Measurements from ENCODE around the gene NBPF4.
A peak's percentile ranks its signal among the peaks of the same experiment; 100 is the strongest.
"Not testable (repeated sequence)": the region's sequence is repeated elsewhere in the genome, so short reads cannot be mapped to it uniquely, and the experiment has no call there.

NBPF4 gene

DNA sequence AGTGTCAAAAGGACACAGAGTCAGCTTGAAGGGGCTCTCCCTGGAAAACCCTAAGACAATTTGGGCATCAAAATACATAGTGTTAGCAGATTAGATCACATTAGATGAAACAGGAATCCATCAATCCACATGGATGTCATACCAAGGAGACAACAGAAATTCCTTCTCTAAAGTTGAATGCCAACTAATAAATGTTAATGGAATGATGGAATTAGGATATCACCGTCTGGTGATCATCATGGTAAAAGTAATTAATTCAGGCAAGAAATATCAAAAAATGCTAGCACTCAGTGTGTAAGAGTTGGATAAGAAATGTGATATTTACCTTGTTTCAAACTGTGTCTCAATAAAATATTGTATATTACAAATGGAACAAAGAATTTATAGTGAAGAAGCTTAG, 32.9 kb downstream of the NBPF4 start:
- DNase-seq = no peak

DNA sequence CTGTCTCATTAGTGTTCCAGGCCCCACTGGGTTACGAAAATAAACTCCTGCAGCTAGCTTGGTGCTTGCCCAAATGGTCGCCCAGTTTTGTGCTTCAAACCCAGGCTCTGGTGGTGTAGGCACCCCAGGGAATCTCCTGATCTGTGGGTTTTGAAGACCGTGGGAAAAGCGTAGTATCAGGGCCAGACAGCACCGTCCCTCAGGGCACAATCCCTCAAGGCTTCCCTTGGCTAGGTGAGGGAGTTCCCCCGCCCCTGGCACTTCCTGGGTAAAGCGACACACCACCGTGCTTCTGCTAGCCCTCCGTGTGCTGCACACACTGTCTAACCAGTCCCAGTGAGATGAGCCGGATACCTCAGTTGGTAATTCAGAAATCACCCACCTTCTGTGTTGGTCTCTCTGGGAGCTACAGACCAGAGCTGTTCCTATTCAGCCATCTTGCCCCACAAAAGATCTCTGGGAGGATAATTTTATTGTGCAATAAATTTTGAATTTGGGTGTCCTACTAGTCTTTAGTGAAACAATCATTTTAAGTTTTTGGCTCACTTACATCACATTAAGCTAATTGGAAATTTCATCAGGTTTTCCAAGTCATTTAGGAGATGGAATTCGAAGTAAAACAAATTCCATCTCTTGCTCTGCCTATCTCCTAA, 34.3 kb downstream of the NBPF4 start:
- no peak for DNase-seq

GRCh38 chr1:108208724-108209446, 35.0 kb downstream of the NBPF4 start:
- no peak for DNase-seq

- DNase-seq = not testable (repeated sequence)
Observed at GRCh38 chr1:108203582-108203981, 40.3 kb downstream of the NBPF4 start.

- DNase-seq = no peak
Observed at GRCh38 chr1:108201687-108202086, 42.2 kb downstream of the NBPF4 start.

DNA sequence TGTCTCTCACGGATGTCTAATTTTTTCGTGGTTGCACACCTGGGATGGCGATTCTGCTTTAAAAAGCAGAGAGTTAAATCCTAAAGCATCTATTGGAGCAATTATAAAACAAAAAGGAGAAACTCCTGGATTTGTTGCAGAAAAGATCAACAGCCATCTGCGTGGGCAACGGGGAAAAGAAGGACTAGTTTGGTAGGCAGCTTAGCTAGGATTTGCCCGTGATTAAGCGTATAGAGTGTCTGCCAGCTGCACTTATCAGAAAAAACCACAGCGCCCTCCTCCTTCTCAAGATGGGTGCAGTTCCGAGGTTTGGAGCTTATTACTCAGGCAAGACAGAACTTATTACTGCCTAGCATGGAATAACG, 43.2 kb downstream of the NBPF4 start:
- DNase-seq = peak; percentile 22

GRCh38 chr1:108199781-108200686, 43.8 kb downstream of the NBPF4 start, which contains the start of gene SLC25A24:
Gene SLC25A24 (minus strand): TSS chr1:108200343. CDS start chr1:108200138, 205 bp downstream.
- DNase-seq = no peak

DNA sequence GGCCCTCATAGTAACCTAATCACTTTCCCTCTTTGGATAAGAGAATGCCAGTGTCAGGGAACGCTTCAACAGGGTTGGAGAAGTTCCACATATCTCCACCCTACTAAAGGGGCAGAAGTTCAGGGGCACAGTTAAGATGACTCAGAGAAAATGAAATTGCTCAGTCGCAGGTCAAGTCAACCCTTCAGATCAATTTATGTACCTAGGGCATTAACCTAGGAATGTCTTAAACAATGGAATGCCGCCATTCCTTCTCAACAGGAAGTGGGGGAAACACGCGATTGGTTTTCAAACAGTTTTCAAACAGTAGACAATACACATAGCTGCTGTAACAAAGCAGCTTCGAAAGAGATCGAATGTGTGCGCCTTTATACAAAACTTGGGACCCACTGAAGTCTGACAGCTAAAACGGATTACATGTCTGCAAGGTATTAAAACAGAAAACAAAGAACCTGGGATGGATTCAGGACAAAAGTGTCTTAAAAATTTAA, 44.6 kb downstream of the NBPF4 start:
- no peak for DNase-seq

- DNase-seq = no peak
Observed at GRCh38 chr1:108194051-108194450, 49.8 kb downstream of the NBPF4 start.

GRCh38 chr1:108193333-108193732, 50.5 kb downstream of the NBPF4 start:
- no peak for DNase-seq

- DNase-seq = no peak
Observed at GRCh38 chr1:108192581-108192980, 51.3 kb downstream of the NBPF4 start.

GRCh38 chr1:108190686-108191416, 53.0 kb downstream of the NBPF4 start:
- peak; percentile 10 for DNase-seq

DNA sequence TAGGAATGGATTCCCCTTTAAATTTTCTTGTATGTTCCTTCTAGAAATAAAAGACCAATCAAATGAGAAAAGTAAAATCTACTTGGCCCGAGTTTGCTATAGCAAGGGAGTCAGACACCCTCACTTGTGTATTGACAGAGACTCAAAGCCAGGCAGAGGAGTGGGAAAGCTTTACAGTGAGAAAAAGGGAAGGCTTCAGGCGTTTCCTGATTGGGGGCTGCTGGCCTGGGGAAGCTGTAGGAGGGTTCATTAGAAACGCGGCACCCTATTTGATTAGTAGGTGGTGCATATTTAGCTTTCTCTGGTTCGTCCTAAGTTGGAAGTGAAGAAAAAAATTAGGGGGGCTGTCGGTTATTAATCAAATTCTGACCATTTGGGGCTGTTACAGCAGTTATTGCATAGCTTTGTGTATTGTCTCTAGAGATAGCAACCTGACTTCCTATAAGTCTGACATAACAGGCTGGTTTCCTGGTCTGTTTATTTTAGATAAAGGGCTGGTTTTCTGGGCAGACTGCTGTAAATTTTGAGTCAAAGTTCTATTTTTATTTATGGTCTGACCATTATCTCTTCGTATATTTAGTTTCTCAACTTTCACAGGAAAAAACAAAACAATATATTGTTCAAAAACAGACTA, 53.8 kb downstream of the NBPF4 start:
- no peak for DNase-seq

DNA sequence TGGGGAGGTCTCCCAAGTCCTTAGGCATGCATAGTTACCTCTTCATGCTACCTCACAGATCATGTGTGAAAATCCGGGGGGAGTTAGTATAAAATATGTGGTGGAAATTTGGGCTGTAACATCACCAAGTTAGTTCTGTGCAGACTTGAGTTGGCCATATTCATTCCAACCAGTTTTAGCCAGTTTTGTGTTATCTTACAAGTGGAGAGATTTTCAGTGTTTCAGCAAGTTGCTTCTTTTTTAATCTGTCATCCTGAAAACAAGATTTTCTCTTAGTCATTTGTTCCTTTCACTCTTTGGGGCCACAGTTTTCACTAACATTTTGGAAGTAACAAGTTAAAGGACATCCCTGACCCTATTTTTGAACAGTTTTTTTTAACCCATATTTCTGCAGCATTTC, 55.1 kb downstream of the NBPF4 start:
- DNase-seq = no peak

GRCh38 chr1:108182959-108183700, 60.7 kb downstream of the NBPF4 start:
- no peak for DNase-seq

- DNase-seq = no peak
Observed at GRCh38 chr1:108179018-108179417, 64.9 kb downstream of the NBPF4 start.
